A673 (cell line): ENCODE data around the gene TMEM271. TPM values are rescaled to one million over a fixed set of nuclear protein-coding genes. Genes with fewer than 3 reads are reported as not detected.

Source experiments
- BruUV-seq: library from RNA; stranded (reverse); fragments of 400-500 nt; replicated peaks from 2 replicates; lab custom pipeline; 2021; lab: Mats Ljungman, UMichigan
- CTCF ChIA-PET: fragments of 300-600 bp; sonication (Branson Sonifier 250); formaldehyde crosslinking; loops from one replicate; lab custom pipeline; 2022; ENCODE audit warnings: antibody characterized with exemption; lab: Charles Lee
- POLR2A ChIA-PET: fragments of 300-600 bp; sonication (Branson Sonifier 250); formaldehyde crosslinking; loops from one replicate; lab custom pipeline; 2022; ENCODE audit warnings: antibody characterized with exemption; ENCODE audit not compliant: low non-redundant PET; lab: Charles Lee
- DNase-seq: peaks from one replicate; pipeline ENCODE4 v3.0.0-alpha.2; 2015; ENCODE audit warnings: low spot score
- H3K27ac ChIP-seq: fragments of 200-600 bp; sonication (generic); 2 replicates; pipeline ENCODE4 v1.5.1; 2016; ENCODE audit warnings: mixed run types, low read depth, mild to moderate bottlenecking, mixed read lengths, antibody characterized with exemption, low read length; ENCODE audit not compliant: poor library complexity, severe bottlenecking
- H3K27me3 ChIP-seq: fragments of 200-600 bp; sonication (generic); replicated peaks from 2 replicates; pipeline ENCODE4 v1.6.1; 2017; ENCODE audit warnings: mixed run types, low read depth, mild to moderate bottlenecking, mixed read lengths, antibody characterized with exemption, low read length; ENCODE audit not compliant: insufficient read depth, poor library complexity
- H3K36me3 ChIP-seq: fragments of 200-600 bp; sonication (generic); 2 replicates; pipeline ENCODE4 v1.6.1; 2016; ENCODE audit warnings: mixed run types, mild to moderate bottlenecking, mixed read lengths, antibody characterized with exemption, low read length; ENCODE audit not compliant: insufficient read depth, poor library complexity, severe bottlenecking
- H3K4me1 ChIP-seq: fragments of 200-600 bp; sonication (generic); 2 replicates; pipeline ENCODE4 v1.6.1; 2017; ENCODE audit warnings: mixed run types, mild to moderate bottlenecking, mixed read lengths, antibody characterized with exemption, low read length; ENCODE audit not compliant: insufficient read depth, poor library complexity, severe bottlenecking
- H3K4me3 ChIP-seq: fragments of 200-600 bp; sonication (generic); 2 replicates; pipeline ENCODE4 v1.5.1; 2016; ENCODE audit warnings: low read depth, mixed run types, mild to moderate bottlenecking, mixed read lengths, low read length; ENCODE audit not compliant: poor library complexity, severe bottlenecking
- H3K9me3 ChIP-seq: fragments of 200-600 bp; sonication (generic); 2 replicates; pipeline ENCODE4 v1.6.1; 2016; ENCODE audit warnings: mixed run types, low read depth, mild to moderate bottlenecking, mixed read lengths, antibody characterized with exemption, low read length; ENCODE audit not compliant: poor library complexity, severe bottlenecking
- CTCF ChIP-seq: fragments of 300-800, 200-600 bp; sonication (generic); conservative IDR thresholded peaks from 2 replicates; pipeline ENCODE4 v1.5.1; 2017; ENCODE audit warnings: low read depth, mild to moderate bottlenecking, antibody characterized with exemption, low read length, moderate library complexity, mixed read lengths
- EZH2 ChIP-seq: fragments of 200-600 bp; sonication (generic); IDR thresholded peaks from 2 replicates; pipeline ENCODE4 v1.6.1; 2017; ENCODE audit warnings: borderline replicate concordance, low read depth, mild to moderate bottlenecking, mixed read lengths, antibody characterized with exemption, low read length; ENCODE audit not compliant: poor library complexity, severe bottlenecking
- intact Hi-C: fragments of 100-400 bp; cut with micrococcal nuclease; formaldehyde crosslinking; loops from one replicate; pipeline ENCODE4 v1.10.0; 2022; ENCODE audit not compliant: unreplicated experiment
- total RNA-seq: library from RNA; stranded (reverse); gene quantifications from 2 replicates; pipeline ENCODE4 v1.2.3, GENCODE V29; 2021

The TMEM271 gene
- total RNA-seq, 1 experiment from 2014 or later: 3.6 TPM

- CTCF ChIA-PET: no interaction called here
- POLR2A ChIA-PET: no interaction called here
- no peaks in the 10 kb centered on the region for H3K4me1 ChIP-seq
- no TSS peak for BruUV-seq
- no peak for DNase-seq
- intact Hi-C loops: no loop called here
- H3K4me3 ChIP-seq: no peak overlapping the region
- H3K36me3 ChIP-seq: no peaks in the 10 kb centered on the region
- no peak for TF ChIP-seq EZH2
- TF ChIP-seq CTCF: no peak
- no peak overlapping the region for H3K27ac ChIP-seq
- H3K27me3 ChIP-seq: peaks cover 9% of the 10 kb centered on the region
- no peaks in the 10 kb centered on the region for H3K9me3 ChIP-seq
Observed at GRCh38 chr4:616911-617643, 41.0 kb upstream of the TMEM271 start.

- no peak for DNase-seq
- TF ChIP-seq EZH2 (no peak), CTCF (no peak)
- ChIA-PET CTCF (interaction anchor here (0.6 kb wide), 1 partner anchor 68 kb away, joined by 4 read pairs; no protein-coding TSS in a partner anchor), POLR2A (no interaction called here)
- H3K27me3 ChIP-seq: peaks cover 13% of the 10 kb centered on the region
- H3K36me3 ChIP-seq: no peaks in the 10 kb centered on the region
- H3K4me1 ChIP-seq: no peaks in the 10 kb centered on the region
- no peaks in the 10 kb centered on the region for H3K9me3 ChIP-seq
- intact Hi-C loops: no loop called here
- no peak overlapping the region for H3K27ac ChIP-seq
- no TSS peak for BruUV-seq
- H3K4me3 ChIP-seq: no peak overlapping the region
Observed at GRCh38 chr4:616091-616490, 40.0 kb upstream of the TMEM271 start.

- DNase-seq: no peak
- no TSS peak for BruUV-seq
- H3K27ac ChIP-seq: no peak overlapping the region
- no peaks in the 10 kb centered on the region for H3K9me3 ChIP-seq
- no peak overlapping the region for H3K4me3 ChIP-seq
- no peaks in the 10 kb centered on the region for H3K4me1 ChIP-seq
- peaks cover 15% of the 10 kb centered on the region for H3K27me3 ChIP-seq
- intact Hi-C loops: no loop called here
- ChIA-PET CTCF (no interaction called here), POLR2A (no interaction called here)
- TF ChIP-seq CTCF: no peak
- no peak for TF ChIP-seq EZH2
- H3K36me3 ChIP-seq: no peaks in the 10 kb centered on the region
Observed at GRCh38 chr4:613126-613525, 37.0 kb upstream of the TMEM271 start.
